HUES48 (cell line): ENCODE measurements around the gene CDKN2B-AS1.

ENCODE experiments used
- H3K27ac ChIP-seq: one replicate; pipeline ENCODE4 v1.7.0; 2013; ENCODE audit warnings: low read depth, low read length, inconsistent platforms
- H3K27me3 ChIP-seq: 2 replicates; pipeline ENCODE4 v1.6.1; 2013; ENCODE audit warnings: mild to moderate bottlenecking, low read length; ENCODE audit not compliant: control insufficient read depth, insufficient read depth
- H3K36me3 ChIP-seq: 2 replicates; pipeline ENCODE4 v1.6.1; 2013; ENCODE audit warnings: low read length; ENCODE audit not compliant: control insufficient read depth, insufficient read depth
- H3K4me1 ChIP-seq: 2 replicates; pipeline ENCODE4 v1.6.1; 2013; ENCODE audit warnings: mild to moderate bottlenecking, low read length; ENCODE audit not compliant: control insufficient read depth, insufficient read depth
- H3K4me3 ChIP-seq: 2 replicates; pipeline ENCODE4 v1.5.1; 2013; ENCODE audit warnings: mild to moderate bottlenecking, low read depth, low read length
- H3K9ac ChIP-seq: 2 replicates; pipeline ENCODE4 v1.6.1; 2013; ENCODE audit warnings: mild to moderate bottlenecking, low read depth, low read length, moderate library complexity
- H3K9me3 ChIP-seq: 2 replicates; pipeline ENCODE4 v1.6.1; 2013; ENCODE audit warnings: low read length; ENCODE audit not compliant: control insufficient read depth, insufficient read depth

CDKN2B-AS1 gene

GRCh38 chr9:22148528-22148875, 153.9 kb downstream of the CDKN2B-AS1 start:
- Histone ChIP-seq H3K4me3 (no peak overlapping the region), H3K9me3 (no peaks in the 10 kb centered on the region), H3K36me3 (no peaks in the 10 kb centered on the region), H3K9ac (no peak overlapping the region), H3K27ac (no peak overlapping the region), H3K4me1 (no peaks in the 10 kb centered on the region), H3K27me3 (no peaks in the 10 kb centered on the region)

- Histone ChIP-seq H3K36me3 (no peaks in the 10 kb centered on the region), H3K4me1 (no peaks in the 10 kb centered on the region), H3K9ac (no peak overlapping the region), H3K27ac (no peak overlapping the region), H3K4me3 (no peak overlapping the region), H3K9me3 (no peaks in the 10 kb centered on the region), H3K27me3 (no peaks in the 10 kb centered on the region)
These were observed 154.5 kb downstream of the CDKN2B-AS1 start for GRCh38 chr9:22148876-22149637.

GRCh38 chr9:22154064-22154463, 159.5 kb downstream of the CDKN2B-AS1 start:
- no peak overlapping the region for H3K27ac ChIP-seq
- no peaks in the 10 kb centered on the region for H3K9me3 ChIP-seq
- H3K27me3 ChIP-seq: no peaks in the 10 kb centered on the region
- no peak overlapping the region for H3K9ac ChIP-seq
- H3K4me1 ChIP-seq: no peaks in the 10 kb centered on the region
- H3K4me3 ChIP-seq: no peak overlapping the region
- no peaks in the 10 kb centered on the region for H3K36me3 ChIP-seq

- Histone ChIP-seq H3K9ac (no peak overlapping the region), H3K4me3 (no peak overlapping the region), H3K27me3 (no peaks in the 10 kb centered on the region), H3K36me3 (no peaks in the 10 kb centered on the region), H3K27ac (no peak overlapping the region), H3K4me1 (no peaks in the 10 kb centered on the region), H3K9me3 (no peaks in the 10 kb centered on the region)
These were observed 162.0 kb downstream of the CDKN2B-AS1 start for GRCh38 chr9:22156586-22156985.

GRCh38 chr9:22157276-22157675, 162.7 kb downstream of the CDKN2B-AS1 start:
- Histone ChIP-seq H3K4me1 (no peaks in the 10 kb centered on the region), H3K4me3 (no peak overlapping the region), H3K27me3 (no peaks in the 10 kb centered on the region), H3K27ac (no peak overlapping the region), H3K9me3 (no peaks in the 10 kb centered on the region), H3K9ac (no peak overlapping the region), H3K36me3 (no peaks in the 10 kb centered on the region)

GRCh38 chr9:22157828-22158227, 163.2 kb downstream of the CDKN2B-AS1 start:
- no peaks in the 10 kb centered on the region for H3K4me1 ChIP-seq
- H3K9ac ChIP-seq: no peak overlapping the region
- no peak overlapping the region for H3K27ac ChIP-seq
- H3K4me3 ChIP-seq: no peak overlapping the region
- H3K36me3 ChIP-seq: no peaks in the 10 kb centered on the region
- H3K27me3 ChIP-seq: no peaks in the 10 kb centered on the region
- H3K9me3 ChIP-seq: no peaks in the 10 kb centered on the region

- Histone ChIP-seq H3K9ac (no peak overlapping the region), H3K9me3 (no peaks in the 10 kb centered on the region), H3K4me1 (no peaks in the 10 kb centered on the region), H3K4me3 (no peak overlapping the region), H3K36me3 (no peaks in the 10 kb centered on the region), H3K27me3 (no peaks in the 10 kb centered on the region), H3K27ac (no peak overlapping the region)
These were observed 163.7 kb downstream of the CDKN2B-AS1 start for GRCh38 chr9:22158271-22158670.

- Histone ChIP-seq H3K4me1 (no peaks in the 10 kb centered on the region), H3K27ac (no peak overlapping the region), H3K27me3 (no peaks in the 10 kb centered on the region), H3K9ac (no peak overlapping the region), H3K4me3 (no peak overlapping the region), H3K9me3 (no peaks in the 10 kb centered on the region), H3K36me3 (no peaks in the 10 kb centered on the region)
These were observed 164.3 kb downstream of the CDKN2B-AS1 start for GRCh38 chr9:22158927-22159346.

- Histone ChIP-seq H3K4me1 (no peaks in the 10 kb centered on the region), H3K27ac (no peak overlapping the region), H3K9me3 (no peaks in the 10 kb centered on the region), H3K27me3 (no peaks in the 10 kb centered on the region), H3K9ac (no peak overlapping the region), H3K4me3 (no peak overlapping the region), H3K36me3 (no peaks in the 10 kb centered on the region)
These were observed 165.0 kb downstream of the CDKN2B-AS1 start for GRCh38 chr9:22159586-22159985.

- Histone ChIP-seq H3K4me1 (no peaks in the 10 kb centered on the region), H3K36me3 (no peaks in the 10 kb centered on the region), H3K9ac (no peak overlapping the region), H3K4me3 (no peak overlapping the region), H3K9me3 (no peaks in the 10 kb centered on the region), H3K27ac (no peak overlapping the region), H3K27me3 (no peaks in the 10 kb centered on the region)
These were observed 165.6 kb downstream of the CDKN2B-AS1 start for GRCh38 chr9:22160221-22160620.

- Histone ChIP-seq H3K9ac (no peak overlapping the region), H3K27me3 (no peaks in the 10 kb centered on the region), H3K4me1 (no peaks in the 10 kb centered on the region), H3K36me3 (no peaks in the 10 kb centered on the region), H3K4me3 (no peak overlapping the region), H3K27ac (no peak overlapping the region), H3K9me3 (no peaks in the 10 kb centered on the region)
These were observed 170.6 kb downstream of the CDKN2B-AS1 start for GRCh38 chr9:22165144-22165543.
